K562 (cell line): Measurements from ENCODE around the gene SPATA21. TPM values are rescaled to one million over a fixed set of nuclear protein-coding genes. Genes with fewer than 3 reads are reported as not detected.

Experiments
- ATAC-seq: fragments of 200-7000 bp; cut with Tn5 transposase; 3 replicates; pipeline ENCODE4 v1.9.1; 2020; ENCODE audit warnings: moderate library complexity
- BruUV-seq: library from RNA; stranded (reverse); fragments of 400-500 nt; replicated peaks from 2 replicates; lab custom pipeline; 2021; lab: Mats Ljungman, UMichigan
- CTCF ChIA-PET: fragments of 300-600 bp; formaldehyde crosslinking; extraction: SDS; loops from one replicate; lab custom pipeline; 2021; ENCODE audit warnings: low intra/inter-chr PET ratio; lab: Yijun Ruan, JAX
- POLR2A ChIA-PET: fragments of 300-600, 350-650 bp; sonication (Branson Sonifier 250); formaldehyde crosslinking; extraction: SDS; loops from one replicate; lab custom pipeline; 2021; ENCODE audit warnings: antibody characterized with exemption, inconsistent platforms; lab: Yijun Ruan, JAX
- DNase-seq, 4 experiments: peaks; one replicate each; pipeline versions ENCODE4 v3.0.0 to v3.0.0-alpha.2; 2011 to 2018; ENCODE audit warnings: low spot score in 3 of 4, mixed read lengths in 3 of 4; ENCODE audit errors: extremely low read depth in 1 of 4
- FAIRE-seq: peaks from 2 replicates; lab custom pipeline; 2011; peaks lifted over from hg19 to GRCh38; lab: Jason Lieb, UNC
- H2AFZ ChIP-seq: 2 replicates; pipeline ENCODE4 v1.6.0; 2011; ENCODE audit warnings: low read depth, low read length, control low read depth, inconsistent platforms
- H3K27ac ChIP-seq: fragments of 200-600 bp; 3 replicates; pipeline ENCODE4 v1.8.0; 2011; ENCODE audit warnings: low read depth, mild to moderate bottlenecking, control low read depth, inconsistent platforms, low read length, moderate library complexity, mixed read lengths; ENCODE audit errors: extremely low read depth
- H3K27me3 ChIP-seq, 2 experiments: fragments of 300-600 bp in 1 of 2; 2 replicates in 1 of 2; 3 replicates in 1 of 2; pipeline versions ENCODE4 v1.6.0 to v1.8.0; 2011; ENCODE audit warnings: inconsistent platforms in 2 of 2, low read length in 2 of 2, mild to moderate bottlenecking in 1 of 2, mixed read lengths in 1 of 2, moderate library complexity in 1 of 2; ENCODE audit not compliant: control insufficient read depth in 2 of 2, insufficient read depth in 2 of 2
- H3K36me3 ChIP-seq: fragments of 300-600 bp; 3 replicates; pipeline ENCODE4 v1.8.0; 2011; ENCODE audit warnings: mild to moderate bottlenecking, low read length, inconsistent platforms; ENCODE audit not compliant: control insufficient read depth, insufficient read depth
- H3K4me1 ChIP-seq, 2 experiments: fragments of 200-600 bp in 1 of 2; replicated peaks in 1 of 2; 2 replicates in 1 of 2; 3 replicates in 1 of 2; pipeline versions ENCODE4 v1.5.1 to v1.8.0; 2011; ENCODE audit warnings: inconsistent platforms in 2 of 2, low read length in 2 of 2, mild to moderate bottlenecking in 1 of 2, mixed read lengths in 1 of 2, moderate library complexity in 1 of 2; ENCODE audit not compliant: control insufficient read depth in 2 of 2, insufficient read depth in 2 of 2
- H3K4me2 ChIP-seq: 2 replicates; pipeline ENCODE4 v1.6.1; 2011; ENCODE audit warnings: low read length, control low read depth, inconsistent platforms, mixed read lengths; ENCODE audit not compliant: insufficient read depth
- H3K4me3 ChIP-seq: fragments of 200-600 bp; sonication (generic), shearing (Covaris generic); 2 replicates; pipeline ENCODE4 v1.5.1; 2016; ENCODE audit warnings: control low read depth, inconsistent platforms
- H3K79me2 ChIP-seq: fragments of 200-600 bp; 3 replicates; pipeline ENCODE4 v1.8.0; 2011; ENCODE audit warnings: low read length, inconsistent platforms; ENCODE audit not compliant: control insufficient read depth, insufficient read depth
- H3K9ac ChIP-seq, 2 experiments: 2 replicates each; pipeline versions ENCODE4 v1.6.0 to v1.6.1; 2011; ENCODE audit warnings: low read depth in 2 of 2, low read length in 2 of 2, control low read depth in 1 of 2, inconsistent platforms in 1 of 2, mild to moderate bottlenecking in 1 of 2, mixed read lengths in 1 of 2; ENCODE audit not compliant: insufficient read depth in 1 of 2
- H3K9me1 ChIP-seq: one replicate; pipeline ENCODE4 v1.6.0; 2011; ENCODE audit warnings: inconsistent platforms, mild to moderate bottlenecking, low read length, moderate library complexity; ENCODE audit not compliant: control insufficient read depth, insufficient read depth
- H3K9me3 ChIP-seq: replicated peaks from 2 replicates; pipeline ENCODE4 v1.5.1; 2011; ENCODE audit warnings: low read depth, low read length, inconsistent platforms; ENCODE audit not compliant: control insufficient read depth, insufficient read depth
- H4K20me1 ChIP-seq: replicated peaks from 2 replicates; pipeline ENCODE4 v1.6.1; 2011; ENCODE audit warnings: low read length, inconsistent platforms, mixed read lengths; ENCODE audit not compliant: control insufficient read depth, insufficient read depth
- BCOR ChIP-seq: fragments of 450-650 bp; IDR thresholded peaks from 2 replicates; pipeline ENCODE4 v1.6.1; 2016
- BRD4 ChIP-seq: fragments of 200-600 bp; sonication (generic); IDR thresholded peaks from 2 replicates; pipeline ENCODE4 v1.6.1; 2017; ENCODE audit warnings: inconsistent platforms
- CCAR2 ChIP-seq: fragments of 200-400 bp; formaldehyde crosslinking; IDR thresholded peaks from 2 replicates; pipeline ENCODE4 v1.6.1; 2017; ENCODE audit warnings: mild to moderate bottlenecking, low read depth, low read length
- DMBX1 ChIP-seq: fragments of 250-450 bp; sonication (Bioruptor Pico); IDR thresholded peaks from 2 replicates; pipeline ENCODE4 v1.8.0; 2022; ENCODE audit warnings: inconsistent platforms, mild to moderate bottlenecking, moderate library complexity, borderline replicate concordance
- ELK1 ChIP-seq: sonication (generic); formaldehyde crosslinking; IDR thresholded peaks from 2 replicates; pipeline ENCODE4 v1.8.1; 2022; ENCODE audit warnings: missing genetic modification reagents
- FIP1L1 ChIP-seq: fragments of 200-400 bp; formaldehyde crosslinking; IDR thresholded peaks from 2 replicates; pipeline ENCODE4 v1.6.1; 2018; ENCODE audit warnings: mild to moderate bottlenecking, low read depth, low read length; ENCODE audit not compliant: poor library complexity, severe bottlenecking
- FOXA1 ChIP-seq: fragments of 450-650 bp; IDR thresholded peaks from 2 replicates; pipeline ENCODE4 v1.6.1; 2016; ENCODE audit warnings: mild to moderate bottlenecking, borderline replicate concordance
- NKRF ChIP-seq: fragments of 450-650 bp; IDR thresholded peaks from 2 replicates; pipeline ENCODE4 v1.6.1; 2016; ENCODE audit warnings: borderline replicate concordance
- PTTG1 ChIP-seq: fragments of 450-650 bp; IDR thresholded peaks from 2 replicates; pipeline ENCODE4 v1.6.1; 2016; ENCODE audit warnings: low read depth, mild to moderate bottlenecking, missing genetic modification characterization, missing compliant biosample characterization
- TSC22D4 ChIP-seq: fragments of 450-650 bp; IDR thresholded peaks from 2 replicates; pipeline ENCODE4 v1.6.1; 2016; ENCODE audit warnings: missing genetic modification characterization, missing biosample characterization, control low read depth
- YBX1 ChIP-seq: fragments of 450-650 bp; IDR thresholded peaks from 2 replicates; pipeline ENCODE4 v1.7.1; 2016; ENCODE audit warnings: mild to moderate bottlenecking
- ZNF449 ChIP-seq: fragments of 250-450 bp; sonication (Bioruptor Pico); IDR thresholded peaks from 2 replicates; pipeline ENCODE4 v1.8.0; 2022; ENCODE audit warnings: moderate library complexity, mild to moderate bottlenecking, inconsistent platforms
- WGBS: fragments of 100-300 bp; shearing (Covaris generic); methylation state at CpG from one replicate; pipeline ENCODE4 v1.1.6; 2016; ENCODE audit warnings: low coverage, mixed read lengths; ENCODE audit not compliant: insufficient coverage; ENCODE audit errors: missing lambda C conversion rate; 5-methylcytosine and 5-hydroxymethylcytosine counted together
- in situ Hi-C: fragments of 300-500 bp; cut with MboI; formaldehyde crosslinking; loops from 4 replicates; pipeline ENCODE4 v1.15.0; 2018; ENCODE audit warnings: inconsistent platforms, mixed read lengths
- intact Hi-C: fragments of 100-400 bp; cut with micrococcal nuclease; formaldehyde crosslinking; loops from 2 replicates; pipeline ENCODE4 v1.14.2; 2022
- polyA plus RNA-seq, 8 experiments: library from polyadenylated mRNA; depleted of rRNA in 4 of 8; stranded (reverse) in 5 of 8; unstranded in 3 of 8; fragments of >200 nt; fragmentation: Nextera tagmentation in 2 of 8; fragmentation: Illumina TruSeq in 1 of 8; extraction: Ambion mirVana in 2 of 8; extraction: Trizol in 1 of 8; gene quantifications; 2 replicates each; pipeline versions ENCODE4 v1.2.1 to v1.2.3, GENCODE V29; 2011 to 2014; ENCODE audit warnings: inconsistent platforms in 1 of 8, missing spikeins in 1 of 8
- total RNA-seq, 7 experiments: library from RNA; depleted of rRNA in 6 of 7; stranded (reverse); fragments of >200 nt in 6 of 7; fragmentation: Illumina TruSeq in 2 of 7; extraction: Trizol in 2 of 7; gene quantifications; 2 replicates each; pipeline versions ENCODE4 v1.2.1 to v1.2.3, GENCODE V29; 2011 to 2021; ENCODE audit warnings: low replicate concordance in 1 of 7

Gene SPATA21
- total and polyA plus RNA-seq, 9 of the 15 experiments (the other 6 are each of a cell fraction or from before 2014, with no cell fraction given), result 0.10 to 0.36 (median 0.13) TPM; not detected in 3

- POLR2A ChIA-PET, result interaction anchor here (0.8 to 2.4 kb wide), 5 partner anchors 11 to 17 kb away, joined by 3 to 16 read pairs (median 4); no protein-coding TSS in a partner anchor
- peaks cover 55% of the 10 kb centered on the region for H4K20me1 ChIP-seq
- H3K9me1 ChIP-seq, result peaks cover 3% of the 10 kb centered on the region
- no peak overlapping the region for H3K27ac ChIP-seq
- H3K4me3 ChIP-seq, result no peak overlapping the region
- H2AFZ ChIP-seq, result no peak overlapping the region
- peaks cover 93% of the 10 kb centered on the region for H3K79me2 ChIP-seq
- peaks cover 26% of the 10 kb centered on the region for H3K36me3 ChIP-seq
- 85% methylated on average over 9 of the region's 9 CpGs for WGBS
- no peaks in the 10 kb centered on the region for H3K9me3 ChIP-seq
- in situ Hi-C loops, result no loop called here
- intact Hi-C loops, result no loop called here
- no peak overlapping the region for H3K4me2 ChIP-seq
- peak; percentile 6 for FAIRE-seq
- TF ChIP-seq NKRF (no peak), TSC22D4 (no peak), PTTG1 (tag) (no peak), BRD4 (no peak), YBX1 (no peak), BCOR (no peak), FIP1L1 (no peak), ZNF449 (CRISPR knock-in tag) (no peak), FOXA1 (no peak), CCAR2 (no peak), DMBX1 (CRISPR knock-in tag) (no peak), ELK1 (CRISPR knock-in tag) (no peak)
- H3K27me3 ChIP-seq, result no peaks in the 10 kb centered on the region
- BruUV-seq, result no TSS peak
- H3K4me1 ChIP-seq, result peaks cover 0 to 20% of the 10 kb centered on the region in 2 experiments; a peak in 3 of 5 replicates
- CTCF ChIA-PET, result no interaction called here
- DNase-seq, result no peak
- ATAC-seq, result no peak
- no peak overlapping the region for H3K9ac ChIP-seq
Observed at GRCh38 chr1:16385659-16386453, 51.4 kb downstream of the SPATA21 start.
